GM18499 (cell line): ENCODE results near the gene ABHD2.
"Not testable (repeated sequence)": the region's sequence is repeated elsewhere in the genome, so short reads cannot be mapped to it uniquely, and the experiment has no call there.

Experiments
- ATAC-seq: cut with Tn5 transposase; IDR thresholded peaks from one replicate; pipeline ENCODE4 v1.9.1; 2021; ENCODE audit warnings: moderate number of reproducible peaks; ENCODE audit not compliant: insufficient read depth, unreplicated experiment

ABHD2 gene

DNA sequence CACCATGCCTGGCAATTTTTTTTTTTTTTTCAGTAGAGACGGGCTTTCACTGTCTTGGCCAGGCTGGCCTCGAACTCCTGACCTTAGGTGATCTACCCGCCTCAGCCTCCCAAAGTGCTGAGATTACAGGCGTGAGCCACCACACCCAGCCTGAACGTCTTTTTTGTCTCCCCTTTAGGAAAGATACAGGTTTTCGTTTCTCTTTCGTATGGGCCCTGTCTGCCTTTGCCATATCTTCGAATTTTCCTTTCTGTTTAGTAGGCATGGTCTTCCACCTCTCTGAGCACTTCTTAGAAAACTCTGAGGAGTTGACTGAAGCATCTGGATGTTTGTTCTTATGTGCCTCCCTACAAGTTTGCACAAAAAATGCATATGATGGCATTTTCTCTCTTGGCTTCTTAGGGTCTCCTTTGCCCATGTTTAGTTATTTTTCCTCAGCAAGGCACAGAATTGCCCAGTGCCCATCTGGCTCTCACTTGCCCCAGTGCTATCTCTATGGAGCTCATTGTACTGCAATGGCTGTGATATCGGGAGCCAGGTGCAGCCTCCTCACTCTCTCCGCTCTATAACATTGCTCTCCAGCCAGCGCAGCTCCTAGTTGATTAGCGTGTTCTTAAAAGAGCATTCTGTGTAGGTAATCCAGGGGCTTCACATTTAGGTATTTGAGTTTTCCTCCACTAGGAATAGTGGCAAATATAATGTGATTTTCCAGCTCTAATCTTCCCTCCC, 48.0 kb downstream of the ABHD2 start:
- ATAC-seq, result no peak

DNA sequence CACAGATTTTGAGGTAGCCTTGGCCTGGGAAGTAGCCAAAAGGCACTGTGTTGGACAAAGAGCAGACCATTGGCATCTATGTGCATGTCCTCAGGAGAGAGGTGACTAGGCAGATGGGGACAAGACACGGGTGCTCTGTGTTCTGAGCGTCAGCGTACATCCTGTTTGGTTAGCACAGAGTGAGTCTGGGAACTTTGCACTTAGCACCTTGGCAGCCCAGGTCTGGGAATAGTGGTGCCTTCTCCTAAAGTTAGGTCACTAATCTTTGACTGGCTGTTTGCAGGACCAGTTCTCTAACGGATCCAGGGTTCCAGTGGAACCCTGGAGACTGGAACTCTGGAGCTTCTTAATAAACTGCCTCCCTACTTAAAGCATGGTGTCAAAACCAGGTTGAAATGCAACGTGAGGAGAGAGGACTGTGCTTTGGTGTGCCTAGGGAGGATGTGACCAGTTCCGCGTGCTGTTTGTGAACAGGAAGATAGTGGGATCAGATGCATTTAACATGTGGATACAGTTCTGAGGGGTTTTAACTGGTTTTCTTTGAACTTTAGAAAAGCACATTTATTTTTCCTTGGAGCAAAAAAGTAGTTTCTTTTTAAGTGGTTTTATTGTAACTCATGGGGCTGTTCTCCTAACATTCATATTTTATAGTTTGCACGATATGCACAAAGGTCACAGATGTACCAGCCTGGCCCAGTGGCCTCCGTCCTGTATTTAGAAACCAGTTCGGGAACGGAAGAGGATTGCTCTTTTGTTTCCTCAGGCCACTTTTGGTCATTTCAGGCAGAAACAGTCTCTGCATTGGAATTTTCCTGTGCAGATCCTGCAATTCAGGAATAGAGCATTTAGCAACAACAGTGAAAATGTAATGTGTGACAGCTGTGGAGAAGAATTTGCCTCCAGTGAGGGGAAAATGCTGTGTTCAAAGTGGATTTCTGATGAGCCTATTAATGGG, 48.8 kb downstream of the ABHD2 start:
- no peak for ATAC-seq

DNA sequence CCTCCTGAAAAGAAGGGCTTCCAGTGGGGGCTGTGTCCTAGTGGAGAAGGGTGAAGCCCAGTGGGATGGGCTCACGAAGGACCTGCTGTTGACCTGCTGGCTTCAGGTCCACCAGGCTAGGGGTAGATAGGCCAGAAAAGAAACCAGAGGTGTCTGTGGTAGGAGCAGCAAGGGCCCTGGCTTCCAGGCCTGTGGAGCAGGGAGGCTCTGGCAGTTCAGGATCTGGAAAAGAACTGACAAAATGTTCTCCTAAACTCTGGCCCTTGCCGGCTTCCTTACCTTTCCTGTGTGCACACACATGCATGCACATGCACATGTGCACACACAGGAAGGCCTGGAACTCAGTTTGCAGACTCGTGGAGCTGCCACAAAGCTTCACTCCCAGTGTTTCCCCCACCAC, 49.7 kb downstream of the ABHD2 start:
- ATAC-seq, result no peak

DNA sequence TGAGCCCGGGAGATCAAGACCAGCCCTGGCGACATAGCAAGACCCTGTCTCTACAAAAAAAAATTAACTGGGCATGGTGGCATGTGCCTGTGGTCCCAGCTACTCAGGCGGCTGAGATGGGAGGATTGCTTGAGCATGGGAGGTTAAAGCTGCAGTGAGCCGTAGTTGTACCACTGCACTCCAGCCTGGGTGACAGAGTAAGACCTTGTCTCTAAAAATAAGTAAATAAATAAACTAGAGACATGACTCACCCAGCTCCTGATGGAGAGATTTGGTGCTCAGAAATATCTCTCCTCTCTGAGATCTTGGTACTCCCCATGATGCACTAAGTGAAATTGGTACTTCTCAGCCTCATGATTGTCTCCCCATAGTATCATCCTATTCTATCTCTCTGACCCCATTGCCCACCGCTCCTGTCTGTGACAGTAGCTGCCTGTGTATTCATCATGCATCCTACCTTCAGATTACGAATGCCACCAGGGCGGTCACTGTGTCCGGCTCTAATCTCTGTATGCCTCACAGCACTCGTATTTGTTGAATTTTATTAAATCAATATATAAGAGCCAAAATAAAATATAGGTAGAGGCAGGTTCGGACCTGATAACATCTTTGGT, 50.9 kb downstream of the ABHD2 start:
- no peak for ATAC-seq

DNA sequence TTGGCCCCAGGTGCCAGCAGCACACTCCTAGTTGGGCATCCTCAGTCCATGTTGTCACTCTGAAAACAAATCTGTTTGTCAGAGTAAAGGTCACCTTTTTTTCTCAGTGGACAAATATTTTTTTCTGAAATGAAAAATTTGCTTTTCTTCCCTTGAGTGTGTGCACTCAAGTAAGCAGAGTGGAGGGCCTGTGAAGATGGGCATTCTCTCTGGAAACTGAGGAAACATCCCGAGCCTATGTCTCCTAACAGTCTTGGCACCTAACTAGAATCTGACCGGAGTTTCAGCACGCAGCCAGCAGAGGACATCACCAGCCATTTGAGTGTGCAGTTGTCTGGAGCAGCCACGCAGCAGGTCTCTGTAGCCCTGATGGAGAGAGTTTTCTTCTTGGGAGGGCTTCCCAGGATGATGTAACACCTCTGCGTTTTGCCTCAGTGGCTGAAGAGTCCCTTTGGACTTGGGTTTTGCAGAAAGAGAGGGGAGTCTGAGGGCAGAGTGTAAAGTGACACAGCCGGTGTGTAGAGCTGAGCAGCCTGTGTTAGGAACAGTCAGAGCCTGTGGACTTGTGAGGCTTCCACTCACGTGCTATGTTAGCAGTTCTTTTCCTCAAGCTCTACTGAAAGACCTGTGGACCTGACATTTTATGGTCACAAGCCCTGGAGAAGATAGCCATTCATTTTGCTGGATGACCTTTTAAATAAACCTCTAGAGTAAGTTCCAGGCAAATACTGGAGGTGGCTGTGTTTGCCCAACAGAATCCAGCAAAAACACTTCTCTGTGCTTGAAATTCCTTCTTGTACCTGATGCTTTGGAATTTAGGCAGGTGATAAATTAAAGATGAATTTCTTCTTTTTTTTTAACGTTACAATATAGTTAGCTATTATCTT, 51.6 kb downstream of the ABHD2 start:
- no peak for ATAC-seq

- ATAC-seq, result no peak
Observed at GRCh38 chr15:89140595-89140994, 52.3 kb downstream of the ABHD2 start.

DNA sequence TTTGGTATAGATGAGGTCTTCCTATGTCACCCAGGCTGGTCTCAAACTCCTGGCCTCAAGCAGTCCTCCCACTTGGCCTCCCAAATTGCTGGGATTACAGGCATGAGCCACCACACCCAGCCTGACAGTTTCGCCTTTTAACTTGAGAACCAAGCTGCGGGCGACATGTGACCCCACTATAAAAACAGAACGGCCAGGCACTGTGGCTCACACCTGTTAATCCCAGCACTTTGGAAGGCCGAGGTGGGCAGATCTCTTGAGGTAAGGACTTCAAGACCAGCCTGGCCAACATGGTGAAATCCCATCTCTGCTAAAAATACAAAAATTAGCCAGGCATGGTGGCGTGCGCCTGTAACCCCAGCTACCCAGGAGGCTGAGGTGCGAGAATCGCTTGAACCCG, 52.9 kb downstream of the ABHD2 start:
- not testable (repeated sequence) for ATAC-seq

DNA sequence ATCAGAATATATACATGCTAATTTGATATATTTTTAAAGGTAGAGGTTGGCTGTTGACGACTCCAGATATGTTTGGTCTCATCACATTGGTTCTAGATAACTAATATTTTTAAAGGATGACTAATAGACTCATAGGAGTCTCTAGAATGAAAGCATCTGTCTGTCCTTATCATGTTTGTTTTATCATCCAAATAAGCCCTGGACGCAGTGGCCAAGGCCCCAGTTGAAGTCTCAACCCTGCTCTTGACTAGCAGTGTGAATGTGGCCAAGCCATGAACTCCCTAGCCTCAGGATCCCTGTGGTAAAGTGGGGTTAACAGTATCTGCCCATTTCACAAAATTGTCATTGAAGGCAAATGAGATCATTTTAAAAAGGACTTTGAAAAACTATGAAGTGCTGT, 53.6 kb downstream of the ABHD2 start:
- no peak for ATAC-seq

GRCh38 chr15:89142423-89142822, 54.2 kb downstream of the ABHD2 start:
- no peak for ATAC-seq

DNA sequence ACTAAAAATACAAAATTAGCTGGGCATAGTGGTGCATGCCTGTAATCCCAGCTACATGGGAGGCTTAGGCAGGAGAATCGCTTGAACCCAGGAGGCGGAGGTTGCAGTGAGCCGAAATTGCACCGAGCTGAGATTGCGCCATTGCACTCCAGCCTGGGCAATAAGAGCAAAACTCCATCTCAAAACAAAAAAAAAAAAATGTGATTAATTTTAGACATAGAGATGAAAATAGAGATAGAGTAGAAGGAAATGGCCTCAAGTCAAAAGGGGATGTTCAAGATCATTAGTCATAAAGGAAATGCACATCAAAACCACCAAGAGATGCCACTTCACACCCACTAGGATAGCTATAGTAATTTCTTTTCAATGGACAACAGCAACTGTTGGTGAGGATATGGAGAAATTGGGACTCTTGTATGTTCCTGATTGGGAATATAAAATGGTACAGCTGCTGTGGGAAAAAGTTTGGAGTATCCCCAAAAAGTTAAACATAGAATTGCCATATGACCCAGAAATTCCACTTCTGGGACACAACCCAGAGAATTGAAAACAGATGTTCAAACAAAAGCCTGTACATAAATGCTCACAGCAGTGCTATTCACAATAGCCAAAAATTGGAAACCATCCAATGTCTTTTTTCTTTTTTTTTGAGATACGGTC, 55.4 kb downstream of the ABHD2 start:
- ATAC-seq, result peak; percentile 79

DNA sequence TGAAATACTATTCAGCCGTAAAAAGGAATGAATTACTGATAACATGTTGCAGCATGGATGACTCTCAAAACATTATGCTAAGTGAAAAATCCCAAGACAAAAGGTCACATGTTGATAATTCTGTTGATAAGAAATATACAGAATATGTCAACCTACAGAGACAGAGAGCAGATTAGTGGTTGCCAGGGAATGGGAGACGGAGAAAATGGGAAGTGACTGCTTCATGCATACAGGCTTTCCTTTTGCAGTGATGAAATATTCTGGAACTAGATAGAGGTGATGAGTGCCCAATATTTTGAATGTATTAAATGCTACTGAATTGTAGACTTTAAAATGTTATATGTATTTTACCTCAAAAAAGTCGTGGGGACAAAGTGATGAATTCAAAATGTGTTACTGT, 56.2 kb downstream of the ABHD2 start:
- ATAC-seq, result no peak

- ATAC-seq, result no peak
Observed at GRCh38 chr15:89146366-89146765, 58.1 kb downstream of the ABHD2 start.

- ATAC-seq, result no peak
Observed at GRCh38 chr15:89148126-89148525, 59.9 kb downstream of the ABHD2 start.

DNA sequence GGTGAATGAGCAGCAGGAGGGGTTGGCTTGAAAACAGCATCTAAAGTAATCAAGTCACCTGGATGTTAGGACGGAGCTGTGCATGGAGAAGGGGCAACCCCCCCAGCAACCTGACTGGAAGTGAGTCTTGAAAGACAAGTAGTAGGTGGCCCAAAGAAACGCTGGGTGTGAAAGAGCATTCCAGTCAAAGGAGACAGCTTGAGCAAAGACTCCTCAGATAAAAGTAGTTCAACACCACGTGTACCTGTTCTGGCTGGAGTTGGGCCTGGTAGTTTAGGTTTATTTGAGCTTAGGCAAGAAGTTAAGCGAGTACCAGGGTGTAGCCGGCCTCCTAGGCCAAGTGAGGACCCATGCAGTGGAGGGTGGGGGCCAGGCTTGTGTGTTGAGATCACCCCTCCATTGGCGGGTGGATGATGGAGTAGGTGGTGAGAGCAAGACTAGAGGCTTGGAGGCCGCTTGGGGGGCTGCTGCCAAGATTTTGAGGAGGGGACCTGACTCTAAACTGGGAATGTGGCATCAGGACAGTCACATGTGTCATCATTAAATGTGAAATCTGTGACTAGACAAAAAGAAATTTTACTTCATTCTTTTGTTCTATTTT, 61.3 kb downstream of the ABHD2 start:
- ATAC-seq, result no peak

DNA sequence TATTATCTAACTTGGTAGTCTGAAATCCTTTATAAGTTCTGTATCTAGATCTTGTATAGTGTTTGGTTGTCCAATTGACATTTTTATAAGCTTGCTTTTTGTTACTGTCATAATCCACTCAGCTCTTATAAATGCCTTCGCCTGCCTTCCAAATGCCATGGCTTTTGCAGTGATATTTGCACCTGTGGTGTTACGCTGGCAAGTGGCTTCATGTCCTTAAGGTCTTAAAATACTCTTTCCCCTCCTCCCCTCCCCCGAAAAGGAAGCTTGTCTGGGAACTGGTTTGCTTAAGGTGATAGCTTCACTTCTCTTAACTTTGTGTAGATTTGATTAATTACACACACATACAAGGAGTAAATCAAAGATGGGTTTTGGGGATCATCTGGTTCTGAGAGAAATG, 62.0 kb downstream of the ABHD2 start:
- no peak for ATAC-seq

DNA sequence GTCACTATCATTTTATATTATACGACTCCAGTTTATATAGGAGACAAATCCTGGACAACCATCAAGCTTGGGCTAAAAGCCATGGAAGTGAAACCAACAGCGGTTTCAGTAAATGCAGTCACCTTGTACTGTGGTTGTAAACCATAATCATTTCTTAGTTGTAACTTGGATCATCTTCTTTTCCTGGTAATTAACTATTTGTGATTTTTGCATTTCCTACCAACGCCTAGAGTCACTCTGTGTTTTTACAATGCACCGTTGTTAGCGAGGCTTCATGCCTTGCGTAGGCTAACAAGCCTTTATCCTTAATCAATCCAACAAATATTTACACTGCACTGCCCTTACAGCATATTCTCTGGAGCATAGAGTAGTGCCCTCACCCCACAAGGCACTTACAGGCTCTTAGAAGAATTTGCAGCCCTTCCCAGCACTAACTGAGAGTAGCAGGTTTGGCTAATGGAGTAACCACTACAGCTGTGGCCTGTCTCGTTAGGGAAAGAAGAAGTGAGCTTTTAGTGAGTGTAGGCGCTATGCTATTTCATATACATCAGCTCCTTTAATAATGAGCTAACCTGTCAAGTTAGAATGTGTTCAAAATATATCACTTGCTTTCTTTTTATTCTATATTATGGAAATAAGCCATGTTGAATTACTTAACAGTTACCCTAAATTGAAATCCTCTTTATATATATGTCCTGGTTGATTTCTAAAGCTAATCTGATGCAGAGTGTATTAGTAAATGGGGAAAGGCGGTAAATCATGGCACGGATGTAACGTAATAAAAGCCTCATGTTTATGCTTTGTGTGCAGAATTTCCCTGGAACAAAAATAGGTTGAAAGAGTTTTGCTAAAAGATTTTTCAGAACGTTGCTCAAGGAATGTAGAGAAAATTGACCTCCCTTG, 62.8 kb downstream of the ABHD2 start:
- no peak for ATAC-seq

GRCh38 chr15:89155122-89155521, 66.9 kb downstream of the ABHD2 start:
- no peak for ATAC-seq

DNA sequence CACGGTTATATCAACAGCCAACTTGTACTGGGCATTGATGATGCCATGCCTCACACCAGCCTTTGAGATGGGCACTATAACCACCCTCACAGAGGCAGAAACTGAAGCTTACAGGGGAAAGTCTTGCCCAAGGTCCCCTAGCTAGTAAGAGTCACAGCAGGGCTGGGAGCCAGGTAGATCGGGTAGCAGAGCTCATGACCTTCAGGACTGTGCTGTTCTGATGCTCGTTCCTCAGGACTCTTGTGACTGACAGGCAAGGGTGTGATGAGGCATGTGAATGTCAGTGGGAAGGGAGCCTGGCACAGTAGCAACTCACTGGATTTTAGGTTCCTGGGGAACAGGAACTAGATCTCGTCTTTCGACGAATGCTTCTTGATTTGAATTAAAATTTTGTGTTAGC, 67.4 kb downstream of the ABHD2 start:
- no peak for ATAC-seq
